ENCODE data around the gene SV2B.

DNA sequence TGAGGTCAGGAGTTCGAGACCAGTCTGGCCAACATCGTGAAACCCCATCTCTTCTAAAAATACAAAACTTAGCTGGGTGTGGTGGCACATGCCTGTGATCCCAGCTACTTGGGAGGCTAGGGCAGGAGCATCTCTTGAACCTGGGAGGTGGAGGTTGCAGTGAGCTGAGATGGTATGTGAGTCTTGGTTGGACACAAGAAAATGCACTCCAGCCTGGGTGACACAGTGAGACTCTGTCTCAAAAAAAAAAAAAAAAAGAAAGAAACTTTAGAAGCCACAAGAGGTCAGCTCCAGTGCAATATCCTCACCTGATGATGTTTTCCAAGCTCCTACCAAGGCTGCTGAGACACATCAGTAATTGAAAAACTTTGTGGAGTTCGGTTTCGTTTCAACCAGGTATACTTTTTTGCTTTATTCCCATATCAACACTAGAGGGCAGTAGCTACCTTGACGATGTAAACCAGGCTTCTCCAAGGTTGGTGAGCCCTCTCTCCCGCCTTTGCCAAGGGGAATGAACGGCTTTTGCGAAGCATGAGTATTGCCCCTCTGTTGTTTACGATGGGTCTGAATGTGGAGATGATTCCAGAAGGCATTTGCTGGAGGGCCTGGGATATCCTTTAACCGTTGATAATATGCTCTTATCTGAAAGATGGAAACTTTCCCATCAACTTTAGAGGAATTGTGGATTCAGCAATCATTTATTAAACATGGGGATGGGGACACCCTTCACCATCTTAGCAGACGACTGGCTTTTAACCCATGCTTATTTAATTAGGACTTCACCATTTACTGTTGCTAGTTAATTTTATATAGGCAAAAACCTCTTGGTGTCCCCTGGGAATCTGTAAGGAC, 202.8 kb downstream of the SV2B start:
- TF ChIP-seq CTCF (conservative IDR thresholded peaks at IDR 0.05; ENCODE audit: low read depth in 2 of 2) (peak; percentile 83 to 92), JUNB (IDR thresholded peaks at IDR 0.05; ENCODE audit: unreplicated experiment) (no peak), EZH2phosphoT487 (IDR thresholded peaks at IDR 0.05; ENCODE audit: unreplicated experiment) (no peak), EZH2 (IDR thresholded peaks at IDR 0.05; ENCODE audit: low read depth, unreplicated experiment) (no peak), POLR2AphosphoS5 (IDR thresholded peaks at IDR 0.05; ENCODE audit: low read depth) (no peak), NANOG (IDR thresholded peaks at IDR 0.05; ENCODE audit: borderline replicate concordance) (no peak), CREB1 (CRISPR knock-in tag; IDR thresholded peaks at IDR 0.05; ENCODE audit: low read depth) (no peak), REST (IDR thresholded peaks at IDR 0.05; ENCODE audit: unreplicated experiment) (no peak), ZNF331 (CRISPR knock-in tag; IDR thresholded peaks at IDR 0.05; ENCODE audit: low read depth) (no peak)
- TF ChIP-seq, protein P1, sequence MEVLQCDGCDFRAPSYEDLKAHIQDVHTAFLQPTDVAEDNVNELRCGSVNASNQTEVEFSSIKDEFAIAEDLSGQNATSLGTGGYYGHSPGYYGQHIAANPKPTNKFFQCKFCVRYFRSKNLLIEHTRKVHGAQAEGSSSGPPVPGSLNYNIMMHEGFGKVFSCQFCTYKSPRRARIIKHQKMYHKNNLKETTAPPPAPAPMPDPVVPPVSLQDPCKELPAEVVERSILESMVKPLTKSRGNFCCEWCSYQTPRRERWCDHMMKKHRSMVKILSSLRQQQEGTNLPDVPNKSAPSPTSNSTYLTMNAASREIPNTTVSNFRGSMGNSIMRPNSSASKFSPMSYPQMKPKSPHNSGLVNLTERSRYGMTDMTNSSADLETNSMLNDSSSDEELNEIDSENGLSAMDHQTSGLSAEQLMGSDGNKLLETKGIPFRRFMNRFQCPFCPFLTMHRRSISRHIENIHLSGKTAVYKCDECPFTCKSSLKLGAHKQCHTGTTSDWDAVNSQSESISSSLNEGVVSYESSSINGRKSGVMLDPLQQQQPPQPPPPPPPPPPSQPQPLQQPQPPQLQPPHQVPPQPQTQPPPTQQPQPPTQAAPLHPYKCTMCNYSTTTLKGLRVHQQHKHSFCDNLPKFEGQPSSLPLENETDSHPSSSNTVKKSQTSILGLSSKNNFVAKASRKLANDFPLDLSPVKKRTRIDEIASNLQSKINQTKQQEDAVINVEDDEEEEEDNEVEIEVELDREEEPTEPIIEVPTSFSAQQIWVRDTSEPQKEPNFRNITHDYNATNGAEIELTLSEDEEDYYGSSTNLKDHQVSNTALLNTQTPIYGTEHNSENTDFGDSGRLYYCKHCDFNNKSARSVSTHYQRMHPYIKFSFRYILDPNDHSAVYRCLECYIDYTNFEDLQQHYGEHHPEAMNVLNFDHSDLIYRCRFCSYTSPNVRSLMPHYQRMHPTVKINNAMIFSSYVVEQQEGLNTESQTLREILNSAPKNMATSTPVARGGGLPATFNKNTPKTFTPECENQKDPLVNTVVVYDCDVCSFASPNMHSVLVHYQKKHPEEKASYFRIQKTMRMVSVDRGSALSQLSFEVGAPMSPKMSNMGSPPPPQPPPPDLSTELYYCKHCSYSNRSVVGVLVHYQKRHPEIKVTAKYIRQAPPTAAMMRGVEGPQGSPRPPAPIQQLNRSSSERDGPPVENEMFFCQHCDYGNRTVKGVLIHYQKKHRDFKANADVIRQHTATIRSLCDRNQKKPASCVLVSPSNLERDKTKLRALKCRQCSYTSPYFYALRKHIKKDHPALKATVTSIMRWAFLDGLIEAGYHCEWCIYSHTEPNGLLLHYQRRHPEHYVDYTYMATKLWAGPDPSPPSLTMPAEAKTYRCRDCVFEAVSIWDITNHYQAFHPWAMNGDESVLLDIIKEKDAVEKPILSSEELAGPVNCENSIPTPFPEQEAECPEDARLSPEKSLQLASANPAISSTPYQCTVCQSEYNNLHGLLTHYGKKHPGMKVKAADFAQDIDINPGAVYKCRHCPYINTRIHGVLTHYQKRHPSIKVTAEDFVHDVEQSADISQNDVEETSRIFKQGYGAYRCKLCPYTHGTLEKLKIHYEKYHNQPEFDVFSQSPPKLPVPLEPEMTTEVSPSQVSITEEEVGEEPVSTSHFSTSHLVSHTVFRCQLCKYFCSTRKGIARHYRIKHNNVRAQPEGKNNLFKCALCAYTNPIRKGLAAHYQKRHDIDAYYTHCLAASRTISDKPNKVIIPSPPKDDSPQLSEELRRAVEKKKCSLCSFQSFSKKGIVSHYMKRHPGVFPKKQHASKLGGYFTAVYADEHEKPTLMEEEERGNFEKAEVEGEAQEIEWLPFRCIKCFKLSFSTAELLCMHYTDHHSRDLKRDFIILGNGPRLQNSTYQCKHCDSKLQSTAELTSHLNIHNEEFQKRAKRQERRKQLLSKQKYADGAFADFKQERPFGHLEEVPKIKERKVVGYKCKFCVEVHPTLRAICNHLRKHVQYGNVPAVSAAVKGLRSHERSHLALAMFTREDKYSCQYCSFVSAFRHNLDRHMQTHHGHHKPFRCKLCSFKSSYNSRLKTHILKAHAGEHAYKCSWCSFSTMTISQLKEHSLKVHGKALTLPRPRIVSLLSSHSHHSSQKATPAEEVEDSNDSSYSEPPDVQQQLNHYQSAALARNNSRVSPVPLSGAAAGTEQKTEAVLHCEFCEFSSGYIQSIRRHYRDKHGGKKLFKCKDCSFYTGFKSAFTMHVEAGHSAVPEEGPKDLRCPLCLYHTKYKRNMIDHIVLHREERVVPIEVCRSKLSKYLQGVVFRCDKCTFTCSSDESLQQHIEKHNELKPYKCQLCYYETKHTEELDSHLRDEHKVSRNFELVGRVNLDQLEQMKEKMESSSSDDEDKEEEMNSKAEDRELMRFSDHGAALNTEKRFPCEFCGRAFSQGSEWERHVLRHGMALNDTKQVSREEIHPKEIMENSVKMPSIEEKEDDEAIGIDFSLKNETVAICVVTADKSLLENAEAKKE (CRISPR knock-in tag; IDR thresholded peaks at IDR 0.05): no peak
